ENCODE measurements around the gene NLGN1. TPM values are rescaled to one million over a fixed set of nuclear protein-coding genes. Genes with fewer than 3 reads are reported as not detected.

Gene NLGN1
- total RNA-seq, 1 donor from 2014 or later: not detected

DNA sequence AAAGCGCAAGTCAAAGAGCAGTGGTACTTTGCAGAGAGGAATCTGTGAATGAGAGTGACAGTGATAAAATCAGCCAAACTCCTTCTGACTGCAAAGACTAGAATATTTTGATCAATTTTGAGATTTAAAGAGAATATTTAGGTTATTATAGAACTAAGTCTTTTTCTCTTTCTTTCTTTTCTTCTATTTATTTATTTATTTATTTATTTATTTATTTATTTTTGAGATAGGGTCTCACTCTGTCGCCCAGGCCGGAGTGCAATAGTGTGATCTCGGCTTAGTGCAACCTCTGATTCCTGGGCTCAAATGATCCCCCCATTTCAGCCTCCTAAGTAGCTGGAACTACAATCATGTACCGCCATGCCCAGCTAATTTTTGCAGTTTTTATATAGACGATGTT is 857.9 kb downstream of the NLGN1 start:
- intact Hi-C loops (cut with micrococcal nuclease): no loop called here
- Mint-ChIP-seq H3K27me3 (no peaks in the 10 kb centered on the region), H3K4me1 (no peaks in the 10 kb centered on the region), H3K36me3 (ENCODE audit: low read depth) (no peaks in the 10 kb centered on the region), H3K9me3 (peaks cover 4% of the 10 kb centered on the region), H3K4me3 (no peak overlapping the region), H3K27ac (no peak overlapping the region)
- CTCF ChIA-PET: no interaction called here
- POLR2A ChIA-PET: no interaction called here
- TF ChIP-seq, protein P1, sequence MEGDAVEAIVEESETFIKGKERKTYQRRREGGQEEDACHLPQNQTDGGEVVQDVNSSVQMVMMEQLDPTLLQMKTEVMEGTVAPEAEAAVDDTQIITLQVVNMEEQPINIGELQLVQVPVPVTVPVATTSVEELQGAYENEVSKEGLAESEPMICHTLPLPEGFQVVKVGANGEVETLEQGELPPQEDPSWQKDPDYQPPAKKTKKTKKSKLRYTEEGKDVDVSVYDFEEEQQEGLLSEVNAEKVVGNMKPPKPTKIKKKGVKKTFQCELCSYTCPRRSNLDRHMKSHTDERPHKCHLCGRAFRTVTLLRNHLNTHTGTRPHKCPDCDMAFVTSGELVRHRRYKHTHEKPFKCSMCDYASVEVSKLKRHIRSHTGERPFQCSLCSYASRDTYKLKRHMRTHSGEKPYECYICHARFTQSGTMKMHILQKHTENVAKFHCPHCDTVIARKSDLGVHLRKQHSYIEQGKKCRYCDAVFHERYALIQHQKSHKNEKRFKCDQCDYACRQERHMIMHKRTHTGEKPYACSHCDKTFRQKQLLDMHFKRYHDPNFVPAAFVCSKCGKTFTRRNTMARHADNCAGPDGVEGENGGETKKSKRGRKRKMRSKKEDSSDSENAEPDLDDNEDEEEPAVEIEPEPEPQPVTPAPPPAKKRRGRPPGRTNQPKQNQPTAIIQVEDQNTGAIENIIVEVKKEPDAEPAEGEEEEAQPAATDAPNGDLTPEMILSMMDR (IDR thresholded peaks at IDR 0.05): no peak
- no peak for ATAC-seq (ENCODE audit: low read depth)
- no peak for DNase-seq

DNA sequence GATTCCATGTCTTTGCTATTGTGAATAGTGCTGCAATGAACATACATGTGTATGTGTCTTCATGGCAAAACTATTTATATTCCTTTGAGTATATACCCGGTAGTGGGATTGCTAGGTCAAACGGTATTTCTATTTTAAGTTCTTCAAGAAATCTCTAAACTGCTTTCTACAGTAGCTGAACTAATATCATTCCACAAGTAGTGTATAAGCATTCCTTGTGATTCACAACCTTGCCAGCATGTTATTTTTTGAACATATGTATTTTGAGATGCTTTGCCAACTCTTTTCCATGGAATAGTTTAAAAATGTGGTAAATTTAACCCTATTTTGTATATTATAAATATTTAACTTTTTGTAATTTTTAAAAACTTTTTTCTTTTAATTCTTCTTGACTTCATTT is 868.9 kb downstream of the NLGN1 start:
- TF ChIP-seq, protein P1 (IDR thresholded peaks at IDR 0.05): no peak
- Mint-ChIP-seq H3K36me3 (ENCODE audit: low read depth) (no peaks in the 10 kb centered on the region), H3K9me3 (no peaks in the 10 kb centered on the region), H3K4me1 (no peaks in the 10 kb centered on the region), H3K4me3 (no peak overlapping the region), H3K27ac (no peak overlapping the region), H3K27me3 (no peaks in the 10 kb centered on the region)
- intact Hi-C loops (cut with micrococcal nuclease): no loop called here
- ChIA-PET POLR2A (no interaction called here), CTCF (no interaction called here)
- no peak for ATAC-seq (ENCODE audit: low read depth)
- DNase-seq: no peak

DNA sequence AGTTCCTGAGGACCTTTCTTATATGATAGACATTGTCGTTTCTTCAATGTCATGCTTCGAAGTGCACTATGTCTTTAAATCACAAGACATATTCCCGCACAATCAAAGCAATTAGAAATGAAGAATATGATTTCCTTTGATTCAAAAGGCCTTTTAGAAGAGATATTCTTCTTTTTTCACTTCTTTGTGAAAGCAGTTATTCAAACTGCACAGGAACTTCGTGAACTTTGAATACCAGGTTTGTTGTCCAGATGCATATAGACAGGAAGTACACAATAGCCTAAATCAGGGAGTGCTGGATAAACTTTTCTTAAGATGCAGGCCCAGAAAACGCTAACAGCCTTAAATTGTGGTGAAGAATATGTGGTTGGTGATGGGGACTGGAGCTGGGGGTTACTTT is 870.5 kb downstream of the NLGN1 start:
- H3K27me3 Mint-ChIP-seq: no peaks in the 10 kb centered on the region
- H3K36me3 Mint-ChIP-seq (ENCODE audit: low read depth): no peaks in the 10 kb centered on the region
- H3K4me3 Mint-ChIP-seq: no peak overlapping the region
- no peaks in the 10 kb centered on the region for H3K9me3 Mint-ChIP-seq
- TF ChIP-seq, protein P1 (IDR thresholded peaks at IDR 0.05): no peak
- DNase-seq (no peak), ATAC-seq (ENCODE audit: low read depth) (no peak)
- no peaks in the 10 kb centered on the region for H3K4me1 Mint-ChIP-seq
- intact Hi-C loops (cut with micrococcal nuclease): no loop called here
- CTCF ChIA-PET: no interaction called here
- H3K27ac Mint-ChIP-seq: no peak overlapping the region
- POLR2A ChIA-PET: no interaction called here

DNA sequence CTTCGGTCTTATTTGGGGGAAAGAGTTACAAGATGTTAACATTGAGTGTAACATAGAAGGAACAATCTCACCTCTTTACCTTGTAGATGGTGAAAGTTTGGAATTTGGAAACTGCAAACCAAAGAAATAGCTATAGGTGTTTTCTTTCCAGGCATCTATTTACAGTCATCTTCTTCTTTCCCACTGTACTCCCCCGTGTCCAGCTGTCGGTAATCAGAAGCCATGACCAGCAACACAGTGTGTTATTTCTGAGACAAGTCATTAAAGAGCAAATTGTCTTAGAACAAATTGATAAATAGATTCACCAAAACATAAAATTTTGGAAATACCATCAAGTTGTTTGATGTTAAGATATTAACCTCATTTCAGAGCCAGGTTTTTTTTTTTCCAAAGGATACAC is 871.0 kb downstream of the NLGN1 start:
- TF ChIP-seq, protein P1 (IDR thresholded peaks at IDR 0.05): no peak
- intact Hi-C loops (cut with micrococcal nuclease): no loop called here
- ChIA-PET CTCF (no interaction called here), POLR2A (no interaction called here)
- ATAC-seq (ENCODE audit: low read depth) (no peak), DNase-seq (no peak)
- H3K4me1 Mint-ChIP-seq: no peaks in the 10 kb centered on the region
- no peaks in the 10 kb centered on the region for H3K36me3 Mint-ChIP-seq (ENCODE audit: low read depth)
- no peaks in the 10 kb centered on the region for H3K9me3 Mint-ChIP-seq
- H3K4me3 Mint-ChIP-seq: no peak overlapping the region
- no peaks in the 10 kb centered on the region for H3K27me3 Mint-ChIP-seq
- no peak overlapping the region for H3K27ac Mint-ChIP-seq

DNA sequence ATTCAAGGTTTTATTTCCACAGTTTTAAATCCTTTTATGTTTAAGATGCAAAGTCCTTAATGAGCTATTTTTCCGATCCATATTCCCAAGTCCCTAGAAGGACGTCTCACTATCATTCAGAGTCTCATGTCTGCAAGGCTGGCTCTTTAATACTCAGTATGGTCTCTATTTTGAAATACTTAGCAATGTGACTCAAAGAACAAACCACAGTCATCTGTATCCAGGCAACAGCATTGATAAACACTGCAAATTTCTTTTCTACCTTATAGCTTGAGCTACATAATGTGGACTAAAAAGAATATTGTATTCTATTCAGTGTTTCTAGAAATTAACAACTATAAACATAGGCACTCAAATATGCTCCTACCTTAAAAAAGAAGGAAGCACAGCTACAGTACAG is 873.3 kb downstream of the NLGN1 start:
- TF ChIP-seq, protein P1 (IDR thresholded peaks at IDR 0.05): no peak
- H3K36me3 Mint-ChIP-seq (ENCODE audit: low read depth): no peaks in the 10 kb centered on the region
- no peak for ATAC-seq (ENCODE audit: low read depth)
- H3K4me3 Mint-ChIP-seq: no peak overlapping the region
- no peak for DNase-seq
- H3K27ac Mint-ChIP-seq: no peak overlapping the region
- ChIA-PET POLR2A (no interaction called here), CTCF (no interaction called here)
- H3K4me1 Mint-ChIP-seq: no peaks in the 10 kb centered on the region
- no peaks in the 10 kb centered on the region for H3K27me3 Mint-ChIP-seq
- peaks cover 5% of the 10 kb centered on the region for H3K9me3 Mint-ChIP-seq
- intact Hi-C loops (cut with micrococcal nuclease): no loop called here

Data from activated B cell treated with CpG ODN at 0.5 μM for 24 hours (primary cell).